HepG2 (cell line): ENCODE measurements around the gene THRA. TPM values are rescaled to one million over a fixed set of nuclear protein-coding genes. Genes with fewer than 3 reads are reported as not detected.

ENCODE experiments used
- CBX1 ChIP-seq: IDR thresholded peaks from one replicate; pipeline ENCODE4 v1.6.1; 2016; ENCODE audit warnings: antibody characterized with exemption, low read depth
- ETV6 ChIP-seq: sonication (generic); formaldehyde crosslinking; conservative IDR thresholded peaks from 2 replicates; pipeline ENCODE4 v1.4.0; 2020; ENCODE audit warnings: missing genetic modification reagents
- EZH2 ChIP-seq: conservative IDR thresholded peaks from 2 replicates; pipeline ENCODE4 v1.6.1; 2012; ENCODE audit warnings: mild to moderate bottlenecking, low read depth, low read length, moderate library complexity
- FOXA3 ChIP-seq: IDR thresholded peaks from 2 replicates; pipeline ENCODE4 v1.6.1; 2016; ENCODE audit warnings: missing genetic modification reagents, missing compliant biosample characterization
- HINFP ChIP-seq: sonication (generic); formaldehyde crosslinking; IDR thresholded peaks from 2 replicates; pipeline ENCODE4 v1.4.0; 2020; ENCODE audit warnings: low read depth, mild to moderate bottlenecking, missing genetic modification reagents
- NFATC3 ChIP-seq: sonication (generic); formaldehyde crosslinking; IDR thresholded peaks from 2 replicates; pipeline ENCODE4 v1.5.1; 2020; ENCODE audit warnings: mild to moderate bottlenecking, missing genetic modification reagents
- RAD21 ChIP-seq: fragments of 450-650 bp; formaldehyde crosslinking; IDR thresholded peaks from 2 replicates; pipeline ENCODE4 v1.5.0; 2020; ENCODE audit warnings: mild to moderate bottlenecking
- REPIN1 ChIP-seq: sonication (generic); formaldehyde crosslinking; IDR thresholded peaks from 2 replicates; pipeline ENCODE4 v1.8.0; 2022; ENCODE audit warnings: missing genetic modification reagents, low read depth, mild to moderate bottlenecking, borderline replicate concordance
- RNF2 ChIP-seq: fragments of 450-650 bp; conservative IDR thresholded peaks from 2 replicates; pipeline ENCODE4 v1.6.1; 2016; ENCODE audit warnings: low read depth
- SMAD1 ChIP-seq: sonication (generic); formaldehyde crosslinking; IDR thresholded peaks from 2 replicates; pipeline ENCODE4 v1.4.0; 2020; ENCODE audit warnings: missing genetic modification reagents, low read depth, mild to moderate bottlenecking, borderline replicate concordance
- TMF1 ChIP-seq: sonication (generic); formaldehyde crosslinking; IDR thresholded peaks from 2 replicates; pipeline ENCODE4 v1.8.1; 2022; ENCODE audit warnings: low read depth, missing genetic modification reagents
- ZNF280D ChIP-seq: sonication (generic); formaldehyde crosslinking; IDR thresholded peaks from 2 replicates; pipeline ENCODE4 v1.5.1; 2020; ENCODE audit warnings: mild to moderate bottlenecking, missing genetic modification reagents
- ZNF382 ChIP-seq: sonication (generic); formaldehyde crosslinking; IDR thresholded peaks from 2 replicates; pipeline ENCODE4 v1.5.0; 2020; ENCODE audit warnings: missing genetic modification reagents, mild to moderate bottlenecking, borderline replicate concordance
- ZNF468 ChIP-seq: sonication (generic); formaldehyde crosslinking; IDR thresholded peaks from 2 replicates; pipeline ENCODE4 v1.8.0; 2022; ENCODE audit warnings: mild to moderate bottlenecking, moderate library complexity, missing genetic modification reagents
- ZNF577 ChIP-seq: sonication (generic); formaldehyde crosslinking; IDR thresholded peaks from 2 replicates; pipeline ENCODE4 v1.4.0; 2020; ENCODE audit warnings: mild to moderate bottlenecking, low read depth, missing genetic modification reagents, borderline replicate concordance
- ZNF589 ChIP-seq: sonication (generic); formaldehyde crosslinking; conservative IDR thresholded peaks from 2 replicates; pipeline ENCODE4 v1.8.0; 2022; ENCODE audit warnings: mild to moderate bottlenecking, moderate library complexity, missing genetic modification reagents
- ZNF737 ChIP-seq: sonication (generic); formaldehyde crosslinking; IDR thresholded peaks from 2 replicates; pipeline ENCODE4 v1.5.0; 2020; ENCODE audit warnings: missing genetic modification reagents, mild to moderate bottlenecking, borderline replicate concordance
- ZNF780A ChIP-seq: sonication (generic); formaldehyde crosslinking; IDR thresholded peaks from 2 replicates; pipeline ENCODE4 v1.8.0; 2022; ENCODE audit warnings: mild to moderate bottlenecking, missing genetic modification reagents, moderate library complexity
- ZSCAN9 ChIP-seq: IDR thresholded peaks from 2 replicates; pipeline ENCODE4 v1.6.1; 2016; ENCODE audit warnings: borderline replicate concordance
- polyA plus RNA-seq, 8 experiments: library from polyadenylated mRNA; depleted of rRNA in 3 of 8; stranded (reverse) in 7 of 8; unstranded in 1 of 8; fragments of >200 nt; fragmentation: Illumina TruSeq in 4 of 8; extraction: Trizol in 4 of 8; gene quantifications; 2 replicates each; pipeline versions ENCODE4 v1.2.1 to v1.2.3, GENCODE V29; 2011 to 2016; ENCODE audit warnings: low read depth in 4 of 8, missing spikeins in 1 of 8, mixed read lengths in 1 of 8; ENCODE audit not compliant: insufficient read depth in 1 of 8
- total RNA-seq, 5 experiments: library from RNA; depleted of rRNA; stranded (reverse); fragments of >200 nt; fragmentation: Illumina TruSeq; extraction: Trizol; gene quantifications; 2 replicates each; pipeline ENCODE4 v1.2.3, GENCODE V29; 2016; ENCODE audit warnings: low read depth in 1 of 5
- TF ChIP-seq, protein P1 (sequence below): IDR thresholded peaks from 2 replicates; pipeline ENCODE4 v1.6.1; 2018; ENCODE audit warnings: missing genetic modification reagents
- TF ChIP-seq, protein P2 (sequence below): sonication (generic); formaldehyde crosslinking; IDR thresholded peaks from 2 replicates; pipeline ENCODE4 v1.8.0; 2022; ENCODE audit warnings: mild to moderate bottlenecking, missing genetic modification reagents, moderate library complexity
- TF ChIP-seq, protein P3 (sequence below): sonication (generic); formaldehyde crosslinking; IDR thresholded peaks from 2 replicates; pipeline ENCODE4 v1.4.0; 2020; ENCODE audit warnings: mild to moderate bottlenecking, missing genetic modification reagents

Gene THRA
- total and polyA plus RNA-seq, 2 of the 13 experiments (the other 11 are each of a cell fraction or from before 2014, with no cell fraction given): 8.0 to 9.9 TPM

GRCh38 chr17:40015005-40015997 is 47.5 kb upstream of the THRA start, which contains the start of gene CSF3 (continued):
- TF ChIP-seq ZNF737 (CRISPR knock-in tag) (no peak), RAD21 (CRISPR knock-in tag) (no peak), ZNF780A (no peak), HINFP (CRISPR knock-in tag) (no peak), ZNF468 (no peak), TMF1 (no peak), REPIN1 (no peak), ZNF577 (CRISPR knock-in tag) (no peak), EZH2 (no peak), ZNF589 (no peak), ZNF382 (CRISPR knock-in tag) (no peak), ZNF280D (0 out of 2 replicates have a peak, but pooled peaks have one; percentile 32), CBX1 (no peak), SMAD1 (no peak), FOXA3 (CRISPR knock-in tag) (0 out of 2 replicates have a peak, but pooled peaks have one; percentile 17), ETV6 (CRISPR knock-in tag) (no peak), NFATC3 (CRISPR knock-in tag) (0 out of 2 replicates have a peak, but pooled peaks have one; percentile 18), RNF2 (no peak), ZSCAN9 (CRISPR knock-in tag) (0 out of 2 replicates have a peak, but pooled peaks have one; percentile 39)
- TF ChIP-seq, protein P1, sequence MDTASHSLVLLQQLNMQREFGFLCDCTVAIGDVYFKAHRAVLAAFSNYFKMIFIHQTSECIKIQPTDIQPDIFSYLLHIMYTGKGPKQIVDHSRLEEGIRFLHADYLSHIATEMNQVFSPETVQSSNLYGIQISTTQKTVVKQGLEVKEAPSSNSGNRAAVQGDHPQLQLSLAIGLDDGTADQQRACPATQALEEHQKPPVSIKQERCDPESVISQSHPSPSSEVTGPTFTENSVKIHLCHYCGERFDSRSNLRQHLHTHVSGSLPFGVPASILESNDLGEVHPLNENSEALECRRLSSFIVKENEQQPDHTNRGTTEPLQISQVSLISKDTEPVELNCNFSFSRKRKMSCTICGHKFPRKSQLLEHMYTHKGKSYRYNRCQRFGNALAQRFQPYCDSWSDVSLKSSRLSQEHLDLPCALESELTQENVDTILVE: no peak
- TF ChIP-seq, protein P2, sequence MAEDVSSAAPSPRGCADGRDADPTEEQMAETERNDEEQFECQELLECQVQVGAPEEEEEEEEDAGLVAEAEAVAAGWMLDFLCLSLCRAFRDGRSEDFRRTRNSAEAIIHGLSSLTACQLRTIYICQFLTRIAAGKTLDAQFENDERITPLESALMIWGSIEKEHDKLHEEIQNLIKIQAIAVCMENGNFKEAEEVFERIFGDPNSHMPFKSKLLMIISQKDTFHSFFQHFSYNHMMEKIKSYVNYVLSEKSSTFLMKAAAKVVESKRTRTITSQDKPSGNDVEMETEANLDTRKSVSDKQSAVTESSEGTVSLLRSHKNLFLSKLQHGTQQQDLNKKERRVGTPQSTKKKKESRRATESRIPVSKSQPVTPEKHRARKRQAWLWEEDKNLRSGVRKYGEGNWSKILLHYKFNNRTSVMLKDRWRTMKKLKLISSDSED (CRISPR knock-in tag): no peak
- TF ChIP-seq, protein P3, sequence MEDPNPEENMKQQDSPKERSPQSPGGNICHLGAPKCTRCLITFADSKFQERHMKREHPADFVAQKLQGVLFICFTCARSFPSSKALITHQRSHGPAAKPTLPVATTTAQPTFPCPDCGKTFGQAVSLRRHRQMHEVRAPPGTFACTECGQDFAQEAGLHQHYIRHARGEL (CRISPR knock-in tag): no peak
